GM12878 (cell line): ENCODE data around the gene RIPPLY3. TPM values are rescaled to one million over a fixed set of nuclear protein-coding genes. Genes with fewer than 3 reads are reported as not detected.

Source experiments
- ATAC-seq: fragments of 200-7000 bp; cut with Tn5 transposase; 3 replicates; pipeline ENCODE4 v1.9.1; 2020; ENCODE audit warnings: mild to moderate bottlenecking, moderate library complexity
- BruUV-seq: library from RNA; stranded (reverse); fragments of 400-500 nt; replicated peaks from 2 replicates; lab custom pipeline; 2021; lab: Mats Ljungman, UMichigan
- CTCF ChIA-PET: fragments of 300-600 bp; sonication (Branson Sonifier 250); formaldehyde crosslinking; extraction: SDS; loops from one replicate; lab custom pipeline; 2021; ENCODE audit warnings: inconsistent platforms; lab: Yijun Ruan, JAX
- POLR2A ChIA-PET: fragments of 350-600 bp; formaldehyde crosslinking; extraction: SDS; loops from one replicate; lab custom pipeline; 2021; ENCODE audit warnings: inconsistent platforms; lab: Charles Lee
- RAD21 ChIA-PET: fragments of 300-600 bp; sonication (Branson Sonifier 250); formaldehyde crosslinking; loops from one replicate; lab custom pipeline; 2023; ENCODE audit warnings: antibody characterized with exemption; ENCODE audit not compliant: unreplicated experiment; lab: Charles Lee
- SMC1A ChIA-PET: fragments of 300-600 bp; sonication (Branson Sonifier 250); formaldehyde crosslinking; loops from one replicate; lab custom pipeline; 2023; ENCODE audit not compliant: unreplicated experiment, uncharacterized antibody; lab: Charles Lee
- DNase-seq: peaks from one replicate; pipeline ENCODE4 v3.0.0-alpha.2; 2011; ENCODE audit warnings: low read depth, low spot score
- FAIRE-seq: peaks from 3 replicates; lab custom pipeline; 2011; peaks lifted over from hg19 to GRCh38; lab: Jason Lieb, UNC
- H2AFZ ChIP-seq: 2 replicates; pipeline ENCODE4 v1.6.0; 2011; ENCODE audit warnings: low read depth, low read length, control low read depth; ENCODE audit not compliant: control insufficient read depth
- H3K27ac ChIP-seq: 2 replicates; pipeline ENCODE4 v1.5.1; 2011; ENCODE audit warnings: control low read depth; ENCODE audit not compliant: control insufficient read depth, insufficient read depth
- H3K27me3 ChIP-seq, 2 experiments: replicated peaks in 1 of 2; 2 replicates each; pipeline versions ENCODE4 v1.6.0 to v1.6.1; 2011; ENCODE audit warnings: low read length in 1 of 2; ENCODE audit not compliant: control insufficient read depth in 2 of 2, insufficient read depth in 2 of 2
- H3K36me3 ChIP-seq, 2 experiments: 2 replicates each; pipeline ENCODE4 v1.5.1; 2011; ENCODE audit warnings: low read length in 1 of 2; ENCODE audit not compliant: control insufficient read depth in 2 of 2, insufficient read depth in 2 of 2
- H3K4me1 ChIP-seq: 2 replicates; pipeline ENCODE4 v1.6.1; 2011; ENCODE audit warnings: mild to moderate bottlenecking, low read length, moderate library complexity, mixed read lengths; ENCODE audit not compliant: control insufficient read depth, insufficient read depth
- H3K4me2 ChIP-seq: 2 replicates; pipeline ENCODE4 v1.6.0; 2011; ENCODE audit warnings: control low read depth; ENCODE audit not compliant: control insufficient read depth, insufficient read depth
- H3K4me3 ChIP-seq: fragments of 200-600 bp; sonication (generic); 2 replicates; pipeline ENCODE4 v1.5.1; 2016
- H3K79me2 ChIP-seq: 2 replicates; pipeline ENCODE4 v1.6.0; 2011; ENCODE audit warnings: low read length; ENCODE audit not compliant: control insufficient read depth, insufficient read depth
- H3K9ac ChIP-seq: 2 replicates; pipeline ENCODE4 v1.8.0; 2011; ENCODE audit warnings: low read length, control low read depth, mixed read lengths; ENCODE audit not compliant: control insufficient read depth, insufficient read depth
- H3K9me3 ChIP-seq: replicated peaks from 3 replicates; pipeline ENCODE4 v1.5.1; 2011; ENCODE audit warnings: mild to moderate bottlenecking, low read length; ENCODE audit not compliant: control insufficient read depth, insufficient read depth
- H4K20me1 ChIP-seq: 2 replicates; pipeline ENCODE4 v1.6.0; 2011; ENCODE audit not compliant: control insufficient read depth, insufficient read depth
- CREB1 ChIP-seq: IDR thresholded peaks from 2 replicates; pipeline ENCODE4 v1.6.1; 2012; ENCODE audit warnings: low read depth, mild to moderate bottlenecking, inconsistent platforms
- MYB ChIP-seq: fragments of 150-350 bp; IDR thresholded peaks from 2 replicates; pipeline ENCODE4 v1.6.1; 2014; ENCODE audit warnings: mild to moderate bottlenecking, low read depth, low read length, borderline replicate concordance
- NR2C1 ChIP-seq: fragments of 450-650 bp; IDR thresholded peaks from 2 replicates; pipeline ENCODE4 v1.6.1; 2017; ENCODE audit warnings: antibody characterized with exemption, mild to moderate bottlenecking, moderate library complexity
- POLR2AphosphoS2 ChIP-seq: IDR thresholded peaks from 2 replicates; pipeline ENCODE4 v1.6.1; 2011; ENCODE audit warnings: low read depth, mild to moderate bottlenecking, low read length, improper control_type of control experiment, moderate library complexity
- POU2F2 ChIP-seq: IDR thresholded peaks from 3 replicates; pipeline ENCODE4 v1.6.1; 2011; ENCODE audit warnings: low read depth, mild to moderate bottlenecking, low read length, borderline replicate concordance
- RCOR1 ChIP-seq: conservative IDR thresholded peaks from 2 replicates; pipeline ENCODE4 v1.6.1; 2012; ENCODE audit warnings: low read depth, low read length, improper control_type of control experiment
- TARDBP ChIP-seq: IDR thresholded peaks from 2 replicates; pipeline ENCODE4 v1.6.1; 2016; ENCODE audit warnings: borderline replicate concordance
- WGBS: methylation state at CpG from one replicate; pipeline ENCODE4 v1.1.6; 2016; ENCODE audit warnings: low lambda C conversion rate; ENCODE audit not compliant: insufficient replicate concordance, insufficient coverage; ENCODE audit errors: missing lambda C conversion rate; 5-methylcytosine and 5-hydroxymethylcytosine counted together
- in situ Hi-C: fragments of 300-500 bp; cut with MboI; formaldehyde crosslinking; loops from 9 replicates; pipeline ENCODE4 v1.14.3; 2018; ENCODE audit warnings: mixed read lengths
- intact Hi-C: fragments of 100-400 bp; cut with micrococcal nuclease; formaldehyde crosslinking; loops from one replicate; pipeline ENCODE4 v1.14.2; 2022; ENCODE audit not compliant: unreplicated experiment
- polyA plus RNA-seq, 11 experiments: library from polyadenylated mRNA; depleted of rRNA in 4 of 11; unstranded in 6 of 11; stranded (reverse) in 5 of 11; fragments of >200 nt; fragmentation: Nextera tagmentation in 4 of 11; fragmentation: Illumina TruSeq in 1 of 11; extraction: Ambion mirVana in 4 of 11; extraction: Trizol in 1 of 11; gene quantifications; 1 replicate in 1 of 11; 2 replicates in 10 of 11; pipeline versions ENCODE4 v1.2.1 to v1.2.3, GENCODE V29; 2011 to 2016; ENCODE audit warnings: inconsistent platforms in 2 of 11, missing spikeins in 2 of 11, low read depth in 1 of 11
- total RNA-seq, 4 experiments: library from RNA; depleted of rRNA in 3 of 4; stranded (reverse); fragments of >200 nt in 3 of 4; fragmentation: Illumina TruSeq in 1 of 4; extraction: Trizol in 1 of 4; gene quantifications; 2 replicates each; pipeline versions ENCODE4 v1.2.1 to v1.2.3, GENCODE V29; 2013 to 2021
- TF ChIP-seq, protein P1 (sequence below): fragments of 450-650 bp; IDR thresholded peaks from 2 replicates; pipeline ENCODE4 v1.6.1; 2017; ENCODE audit warnings: low read depth, mild to moderate bottlenecking, moderate library complexity
- TF ChIP-seq, protein P2 (sequence below): IDR thresholded peaks from 2 replicates; pipeline ENCODE4 v1.6.1; 2012; ENCODE audit warnings: low read depth, low read length, improper control_type of control experiment
- TF ChIP-seq, protein P3 (sequence below): fragments of 450-650 bp; IDR thresholded peaks from 2 replicates; pipeline ENCODE4 v1.6.1; 2017; ENCODE audit warnings: mild to moderate bottlenecking

The RIPPLY3 gene
- total and polyA plus RNA-seq, 10 of the 15 experiments (the other 5 are each of a cell fraction or from before 2014, with no cell fraction given): not detected

DNA sequence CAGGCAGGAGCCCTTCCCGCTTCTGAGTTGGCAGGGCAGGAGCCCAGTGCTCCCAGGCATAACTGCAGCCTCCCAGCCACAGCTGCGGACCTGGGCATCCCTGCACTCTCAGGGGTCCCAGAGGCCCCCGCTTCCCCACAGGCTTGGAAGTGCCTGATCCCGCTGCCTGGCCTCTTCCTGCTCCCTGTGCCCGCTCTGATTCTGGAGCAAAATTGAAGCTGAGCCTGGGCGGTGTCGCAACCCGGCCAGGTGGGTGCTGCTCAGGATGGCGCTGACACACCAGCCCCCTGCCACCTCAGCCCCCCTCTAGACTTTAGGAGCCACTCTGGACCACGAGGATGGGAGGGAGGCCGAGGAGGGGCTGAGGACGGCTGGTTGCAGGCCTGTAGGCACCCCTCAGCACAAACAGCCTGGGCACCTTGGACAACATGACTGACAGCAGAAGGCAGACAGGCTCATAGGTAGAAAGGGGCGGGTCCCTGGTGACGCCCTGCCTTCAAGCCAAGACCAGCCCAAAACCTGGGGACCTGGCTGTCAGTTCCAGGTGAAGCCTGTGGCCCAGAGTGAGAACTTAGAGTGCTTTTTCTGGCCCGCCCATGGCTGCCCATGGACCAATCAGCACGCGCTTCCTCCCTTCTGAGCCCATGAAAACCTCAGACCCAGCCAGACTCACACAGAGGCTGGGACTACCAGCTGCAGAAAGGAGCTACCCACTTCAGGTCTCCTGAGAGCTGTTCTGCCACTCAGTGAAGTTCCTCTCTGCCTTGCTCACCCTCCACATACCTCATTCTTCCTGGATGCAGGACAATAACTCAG, 47.3 kb upstream of the RIPPLY3 start (continued):
- TF ChIP-seq, protein P1, sequence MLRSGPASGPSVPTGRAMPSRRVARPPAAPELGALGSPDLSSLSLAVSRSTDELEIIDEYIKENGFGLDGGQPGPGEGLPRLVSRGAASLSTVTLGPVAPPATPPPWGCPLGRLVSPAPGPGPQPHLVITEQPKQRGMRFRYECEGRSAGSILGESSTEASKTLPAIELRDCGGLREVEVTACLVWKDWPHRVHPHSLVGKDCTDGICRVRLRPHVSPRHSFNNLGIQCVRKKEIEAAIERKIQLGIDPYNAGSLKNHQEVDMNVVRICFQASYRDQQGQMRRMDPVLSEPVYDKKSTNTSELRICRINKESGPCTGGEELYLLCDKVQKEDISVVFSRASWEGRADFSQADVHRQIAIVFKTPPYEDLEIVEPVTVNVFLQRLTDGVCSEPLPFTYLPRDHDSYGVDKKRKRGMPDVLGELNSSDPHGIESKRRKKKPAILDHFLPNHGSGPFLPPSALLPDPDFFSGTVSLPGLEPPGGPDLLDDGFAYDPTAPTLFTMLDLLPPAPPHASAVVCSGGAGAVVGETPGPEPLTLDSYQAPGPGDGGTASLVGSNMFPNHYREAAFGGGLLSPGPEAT: no peak
- TF ChIP-seq POU2F2 (no peak), CREB1 (no peak)
- TF ChIP-seq, protein P2, sequence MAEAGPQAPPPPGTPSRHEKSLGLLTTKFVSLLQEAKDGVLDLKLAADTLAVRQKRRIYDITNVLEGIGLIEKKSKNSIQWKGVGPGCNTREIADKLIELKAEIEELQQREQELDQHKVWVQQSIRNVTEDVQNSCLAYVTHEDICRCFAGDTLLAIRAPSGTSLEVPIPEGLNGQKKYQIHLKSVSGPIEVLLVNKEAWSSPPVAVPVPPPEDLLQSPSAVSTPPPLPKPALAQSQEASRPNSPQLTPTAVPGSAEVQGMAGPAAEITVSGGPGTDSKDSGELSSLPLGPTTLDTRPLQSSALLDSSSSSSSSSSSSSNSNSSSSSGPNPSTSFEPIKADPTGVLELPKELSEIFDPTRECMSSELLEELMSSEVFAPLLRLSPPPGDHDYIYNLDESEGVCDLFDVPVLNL: no peak
- TF ChIP-seq, all 136 proteins: peak for 0

DNA sequence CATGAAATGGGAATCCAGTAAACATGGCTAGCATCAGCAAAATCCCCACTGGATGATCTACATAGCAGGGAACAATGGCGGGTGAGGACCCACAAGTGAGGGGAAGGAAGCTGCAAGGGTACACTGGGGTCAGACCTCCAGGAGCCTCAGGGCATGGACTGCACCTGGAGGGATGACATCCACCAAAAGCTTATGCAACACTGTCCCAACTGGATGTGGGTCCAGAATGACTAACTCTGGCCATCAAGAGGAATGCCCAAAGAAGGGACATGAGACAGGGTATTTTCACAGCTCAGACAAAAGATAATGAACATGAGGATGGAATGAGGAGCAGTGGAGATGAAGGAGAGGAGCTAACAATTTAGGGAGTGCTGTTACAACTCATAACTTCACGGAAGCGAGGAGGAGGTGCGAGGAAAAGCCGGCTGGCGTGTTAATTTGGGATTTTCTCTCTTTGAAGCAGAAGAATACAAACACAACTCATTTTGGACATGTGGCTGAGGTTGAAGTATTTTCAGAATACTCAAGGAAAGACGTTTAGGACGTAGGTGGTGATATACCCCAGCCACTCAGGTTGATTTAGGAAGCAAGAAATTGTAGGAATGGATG, 45.7 kb upstream of the RIPPLY3 start:
- ChIA-PET SMC1A (interaction anchor here (1.5 kb wide), 1 partner anchor 9 kb away, joined by 3 read pairs; no protein-coding TSS in a partner anchor), RAD21 (no interaction called here), POLR2A (no interaction called here), CTCF (no interaction called here)
- no peak for DNase-seq
- BruUV-seq: no TSS peak
- no peaks in the 10 kb centered on the region for H3K9me3 ChIP-seq
- ATAC-seq: no peak
- no peaks in the 10 kb centered on the region for H3K36me3 ChIP-seq
- no peak overlapping the region for H3K9ac ChIP-seq
- intact Hi-C loops: loop anchor here (10.0 kb wide), 1 partner anchor 294 kb away; no protein-coding TSS in a partner anchor
- no peak overlapping the region for H3K4me2 ChIP-seq
- H4K20me1 ChIP-seq: no peaks in the 10 kb centered on the region
- in situ Hi-C loops: no loop called here
- FAIRE-seq: no peak
- peaks cover 2% of the 10 kb centered on the region; the same call in 1 of the 2 replicates for H3K79me2 ChIP-seq
- 96% methylated on average over 8 of the region's 8 CpGs for WGBS
- H3K4me1 ChIP-seq: peaks cover 14% of the 10 kb centered on the region
- no peaks in the 10 kb centered on the region for H3K27me3 ChIP-seq
- H3K4me3 ChIP-seq: no peak overlapping the region
- no peak overlapping the region for H3K27ac ChIP-seq
- H2AFZ ChIP-seq: no peak overlapping the region
- TF ChIP-seq NR2C1 (no peak), MYB (no peak), RCOR1 (no peak), POLR2AphosphoS2 (no peak), TARDBP (no peak)
- TF ChIP-seq, protein P3, sequence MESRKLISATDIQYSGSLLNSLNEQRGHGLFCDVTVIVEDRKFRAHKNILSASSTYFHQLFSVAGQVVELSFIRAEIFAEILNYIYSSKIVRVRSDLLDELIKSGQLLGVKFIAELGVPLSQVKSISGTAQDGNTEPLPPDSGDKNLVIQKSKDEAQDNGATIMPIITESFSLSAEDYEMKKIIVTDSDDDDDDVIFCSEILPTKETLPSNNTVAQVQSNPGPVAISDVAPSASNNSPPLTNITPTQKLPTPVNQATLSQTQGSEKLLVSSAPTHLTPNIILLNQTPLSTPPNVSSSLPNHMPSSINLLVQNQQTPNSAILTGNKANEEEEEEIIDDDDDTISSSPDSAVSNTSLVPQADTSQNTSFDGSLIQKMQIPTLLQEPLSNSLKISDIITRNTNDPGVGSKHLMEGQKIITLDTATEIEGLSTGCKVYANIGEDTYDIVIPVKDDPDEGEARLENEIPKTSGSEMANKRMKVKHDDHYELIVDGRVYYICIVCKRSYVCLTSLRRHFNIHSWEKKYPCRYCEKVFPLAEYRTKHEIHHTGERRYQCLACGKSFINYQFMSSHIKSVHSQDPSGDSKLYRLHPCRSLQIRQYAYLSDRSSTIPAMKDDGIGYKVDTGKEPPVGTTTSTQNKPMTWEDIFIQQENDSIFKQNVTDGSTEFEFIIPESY: no peak
- TF ChIP-seq, protein P2: no peak
